ENCODE results near the gene NOL4L.

NOL4L gene

GRCh38 chr20:32585011-32585585 is at the start of gene NOL4L:
Gene NOL4L, minus strand, starts transcription at chr20:32585333. Its CDS starts 443 bp downstream, at chr20:32584890.
- peak within 1 kb of the TSS; percentile 62 for H3K4me3 ChIP-seq (ENCODE audit: low read depth, low read length)
- TF ChIP-seq CTCF (IDR thresholded peaks at IDR 0.05; ENCODE audit: insufficient read depth, low read depth, low read length, missing control alignments): no peak
- DNase-seq (ENCODE audit: low read depth): peak; percentile 29

GRCh38 chr20:32634041-32634805 is 49.1 kb upstream of the NOL4L start:
- H3K4me3 ChIP-seq (ENCODE audit: low read depth, low read length): no peak overlapping the region
- DNase-seq (ENCODE audit: low read depth): no peak
- no peak for TF ChIP-seq CTCF (IDR thresholded peaks at IDR 0.05; ENCODE audit: insufficient read depth, low read depth, low read length, missing control alignments)

- no peak for TF ChIP-seq CTCF (IDR thresholded peaks at IDR 0.05; ENCODE audit: insufficient read depth, low read depth, low read length, missing control alignments)
- DNase-seq (ENCODE audit: low read depth): no peak
- no peak overlapping the region for H3K4me3 ChIP-seq (ENCODE audit: low read depth, low read length)
Observed at GRCh38 chr20:32632461-32633354, 47.6 kb upstream of the NOL4L start.

DNA sequence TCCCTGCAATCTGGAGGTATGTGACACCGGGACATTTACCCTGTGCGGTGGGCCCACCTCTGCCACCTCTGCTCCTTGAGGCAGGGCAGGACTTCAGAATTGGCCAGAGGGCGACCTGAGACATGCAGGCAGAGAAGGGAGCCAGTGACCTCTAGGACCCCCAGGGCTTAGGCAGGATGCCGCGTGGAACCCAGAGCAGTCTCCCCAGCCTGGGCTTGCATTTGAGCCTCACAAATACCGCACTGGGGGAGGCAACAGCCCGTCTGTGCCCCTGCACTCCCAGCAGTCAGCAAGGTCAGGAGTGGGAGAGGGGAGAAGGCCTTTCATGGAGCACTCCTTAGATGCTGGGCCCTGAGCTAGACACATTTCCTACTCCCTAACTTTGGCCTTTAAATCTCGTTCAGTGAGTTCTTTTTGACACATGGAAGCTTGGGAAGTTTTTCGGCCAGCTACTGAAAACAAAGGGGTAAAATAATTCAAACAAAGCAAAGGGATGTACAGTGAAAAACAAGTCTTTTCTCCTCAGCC is 46.9 kb upstream of the NOL4L start:
- no peak for TF ChIP-seq CTCF (IDR thresholded peaks at IDR 0.05; ENCODE audit: insufficient read depth, low read depth, low read length, missing control alignments)
- H3K4me3 ChIP-seq (ENCODE audit: low read depth, low read length): no peak overlapping the region
- no peak for DNase-seq (ENCODE audit: low read depth)

DNA sequence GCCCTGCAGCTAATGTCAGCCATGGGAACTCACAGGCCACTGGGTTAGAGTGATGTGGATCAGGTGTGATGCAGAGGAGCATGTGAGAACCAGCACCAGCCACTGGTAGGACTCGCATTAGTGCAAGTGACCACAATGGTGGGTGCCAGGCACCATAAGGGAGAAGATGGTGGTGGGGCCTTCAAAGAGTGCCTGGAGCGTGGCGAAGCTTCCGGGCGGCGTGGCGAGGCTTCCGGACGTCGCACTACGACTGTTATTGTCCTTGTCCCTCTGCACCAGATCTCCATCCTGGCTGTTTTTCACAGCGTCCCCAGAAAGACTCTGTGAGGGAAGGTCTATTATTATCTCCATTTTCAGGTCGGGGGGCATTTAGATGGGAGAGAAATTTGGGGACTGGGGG is 44.7 kb upstream of the NOL4L start:
- no peak overlapping the region for H3K4me3 ChIP-seq (ENCODE audit: low read depth, low read length)
- TF ChIP-seq CTCF (IDR thresholded peaks at IDR 0.05; ENCODE audit: insufficient read depth, low read depth, low read length, missing control alignments): no peak
- DNase-seq (ENCODE audit: low read depth): no peak

DNA sequence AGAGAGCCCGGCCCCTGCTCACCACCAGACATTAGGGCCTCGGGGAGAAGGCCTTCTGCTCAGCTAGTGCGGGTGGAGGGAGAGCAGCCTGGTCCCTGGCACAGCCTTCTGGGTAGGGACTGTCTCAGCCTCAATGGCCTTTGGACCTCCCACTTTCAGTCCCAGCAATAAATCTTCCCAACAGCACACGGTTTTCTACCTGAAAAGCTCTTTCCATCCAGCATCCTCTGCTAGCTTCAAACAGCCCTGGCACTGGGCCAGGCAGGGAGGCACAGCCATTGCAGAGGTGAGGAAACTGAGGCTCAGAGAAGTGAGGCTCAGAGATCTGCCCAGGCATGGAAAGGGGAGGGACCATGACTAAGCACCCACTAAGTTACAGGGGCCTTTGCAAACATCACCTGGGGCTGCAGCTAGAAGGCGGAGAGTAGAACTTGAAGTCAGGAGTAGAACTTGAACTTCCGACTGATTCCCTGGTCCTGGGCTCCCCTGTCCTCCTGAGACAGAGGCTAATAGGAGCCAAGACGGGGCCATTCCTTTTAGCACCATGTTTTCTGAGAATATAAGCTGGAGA is 43.9 kb upstream of the NOL4L start:
- no peak for TF ChIP-seq CTCF (IDR thresholded peaks at IDR 0.05; ENCODE audit: insufficient read depth, low read depth, low read length, missing control alignments)
- no peak overlapping the region for H3K4me3 ChIP-seq (ENCODE audit: low read depth, low read length)
- no peak for DNase-seq (ENCODE audit: low read depth)
